Measurements from ENCODE around the gene LRCH2.
"Not testable (repeated sequence)": the region's sequence is repeated elsewhere in the genome, so short reads cannot be mapped to it uniquely, and the experiment has no call there.

Gene LRCH2

DNA sequence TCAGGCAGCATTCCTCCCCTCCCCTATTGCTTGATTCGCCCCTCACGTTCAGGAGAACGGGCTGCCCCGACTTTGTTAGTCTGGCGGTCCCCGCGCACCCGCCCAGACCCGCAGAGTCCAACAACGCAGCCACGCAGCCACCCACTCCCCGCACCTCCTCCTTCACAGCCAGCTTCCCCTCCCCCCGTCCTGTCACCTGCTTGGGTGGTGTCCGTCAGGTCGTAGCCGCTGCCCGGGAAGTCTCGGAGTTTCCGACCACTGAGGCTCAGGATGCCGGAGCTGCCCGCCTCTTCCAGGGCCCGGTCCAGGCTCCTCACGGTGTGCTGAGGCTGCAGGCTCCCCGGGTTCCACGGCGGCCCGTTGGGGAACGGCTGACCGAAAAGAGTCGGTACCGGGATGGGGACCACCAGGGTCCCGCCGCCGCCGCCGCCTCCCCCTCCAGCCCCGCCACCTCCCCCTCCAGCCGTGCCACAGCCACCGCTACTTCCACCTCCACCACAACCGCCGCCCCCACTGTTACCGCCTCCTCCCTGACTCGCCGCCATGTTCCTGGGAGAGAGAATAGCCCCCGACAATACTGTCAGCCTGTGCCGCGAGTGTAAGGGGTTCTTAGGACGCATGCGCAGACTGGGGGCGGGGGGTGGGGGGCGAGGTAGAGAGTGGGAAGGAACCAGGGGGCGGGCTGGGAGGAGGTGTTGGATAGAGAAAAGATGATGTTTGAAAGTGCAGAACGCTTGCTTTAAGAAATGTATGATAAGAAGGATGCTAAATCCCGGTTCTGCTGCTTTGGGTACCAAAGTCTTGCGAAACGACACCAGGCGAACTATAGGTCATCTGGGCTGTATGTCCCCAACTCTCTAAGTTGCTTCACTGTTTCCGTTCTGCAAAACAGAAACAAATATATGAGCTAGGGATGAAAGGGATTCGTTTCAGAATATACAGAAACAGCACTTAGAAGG lies at the start of gene LRCH2:
LRCH2 (minus strand) TSS at position 600 of the 959 bp plus-strand sequence; CDS start at position 545, 55 bp downstream.
- DNase-seq (ENCODE audit: extremely low spot score, insufficient read length, low read depth) (no peak), FAIRE-seq (no peak)

DNA sequence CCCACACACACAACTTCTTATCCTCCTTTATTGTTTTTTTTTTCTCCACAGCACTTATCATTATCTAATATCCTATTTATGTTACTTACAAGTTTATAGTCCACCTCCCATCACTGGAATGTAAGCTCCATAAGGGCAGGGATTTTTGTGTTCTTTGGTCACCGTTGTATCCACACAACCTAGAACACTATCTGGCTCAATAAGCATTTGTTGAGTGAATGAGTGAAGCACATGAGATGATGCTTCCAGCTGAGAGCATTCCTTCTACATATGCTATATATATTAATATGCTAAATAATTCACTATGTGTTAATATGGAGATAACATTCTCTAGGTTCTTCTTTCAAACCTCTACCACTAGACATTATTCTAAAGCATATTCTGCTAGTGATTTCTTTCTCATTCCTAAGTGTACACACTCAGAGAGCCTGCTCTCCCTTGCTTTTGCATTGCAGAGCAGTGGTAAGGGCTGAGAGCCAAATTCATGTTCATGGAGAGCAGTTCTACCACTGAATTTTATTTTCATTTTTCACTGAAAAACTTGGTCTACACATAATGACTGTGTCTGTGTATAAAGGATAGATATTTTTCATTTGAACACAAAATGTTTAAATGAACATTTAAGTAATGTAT lies 35.3 kb upstream of the LRCH2 start:
- FAIRE-seq: no peak
- DNase-seq (ENCODE audit: extremely low spot score, insufficient read length, low read depth): no peak

GRCh38 chrX:115268421-115268820 lies 34.5 kb upstream of the LRCH2 start:
- DNase-seq (ENCODE audit: extremely low spot score, insufficient read length, low read depth): no peak
- no peak for FAIRE-seq

GRCh38 chrX:115266300-115266699 lies 32.4 kb upstream of the LRCH2 start:
- no peak for FAIRE-seq
- DNase-seq (ENCODE audit: extremely low spot score, insufficient read length, low read depth): no peak

GRCh38 chrX:115264009-115264408 lies 30.1 kb upstream of the LRCH2 start:
- no peak for FAIRE-seq
- no peak for DNase-seq (ENCODE audit: extremely low spot score, insufficient read length, low read depth)

GRCh38 chrX:115261148-115261547 lies 27.3 kb upstream of the LRCH2 start:
- FAIRE-seq: no peak
- DNase-seq (ENCODE audit: extremely low spot score, insufficient read length, low read depth): no peak

DNA sequence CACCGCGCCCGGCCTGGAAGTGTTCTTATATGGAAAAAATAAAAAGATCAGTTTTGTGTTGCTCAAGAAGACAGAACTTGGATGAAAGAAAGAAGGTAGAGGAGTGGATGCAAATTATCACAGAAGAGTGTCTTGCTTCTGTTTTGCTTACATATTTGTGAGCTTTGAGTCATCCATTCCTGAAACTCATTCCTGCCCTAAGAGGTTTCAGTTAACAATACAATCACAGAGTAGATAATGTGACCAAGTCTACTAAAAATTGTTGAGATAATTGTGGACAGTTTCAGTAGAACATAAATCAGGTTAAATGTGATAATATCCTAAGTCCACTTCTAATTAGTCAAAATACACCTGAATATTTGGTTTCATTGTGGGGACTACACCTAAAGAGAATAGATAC lies 26.4 kb upstream of the LRCH2 start:
- no peak for FAIRE-seq
- no peak for DNase-seq (ENCODE audit: extremely low spot score, insufficient read length, low read depth)

DNA sequence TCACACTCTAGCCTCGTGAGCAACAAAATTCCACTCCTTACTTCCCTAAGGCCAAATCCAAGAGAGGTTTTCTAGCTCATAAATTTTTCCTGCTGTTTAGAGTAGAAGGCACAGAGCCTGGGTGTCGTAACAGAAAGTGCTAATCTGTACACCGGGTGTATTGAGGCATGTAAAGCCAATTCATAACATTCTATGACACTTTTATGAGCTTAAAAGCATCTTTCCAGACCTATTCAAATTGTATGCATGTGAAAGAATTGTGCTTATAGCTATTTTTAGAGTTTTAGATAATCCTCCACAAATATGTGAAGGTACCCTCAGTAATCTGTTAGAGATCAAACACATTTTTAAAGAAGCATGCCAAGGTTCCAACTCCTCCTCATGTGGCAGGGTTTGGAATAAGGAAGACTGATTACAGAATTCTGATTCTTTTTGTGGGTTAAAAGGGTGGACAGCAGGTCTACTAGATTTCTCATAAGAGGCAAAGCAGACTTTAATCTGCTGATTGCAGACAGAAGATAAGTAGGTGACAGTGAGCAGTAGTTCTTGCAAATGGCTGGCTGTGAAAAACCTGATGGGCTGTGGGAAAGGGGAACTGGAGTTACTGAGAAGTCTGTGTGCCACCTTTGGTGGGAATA lies 25.5 kb upstream of the LRCH2 start:
- FAIRE-seq: no peak
- DNase-seq (ENCODE audit: extremely low spot score, insufficient read length, low read depth): no peak

GRCh38 chrX:115257711-115258110 lies 23.8 kb upstream of the LRCH2 start:
- no peak for FAIRE-seq
- no peak for DNase-seq (ENCODE audit: extremely low spot score, insufficient read length, low read depth)

DNA sequence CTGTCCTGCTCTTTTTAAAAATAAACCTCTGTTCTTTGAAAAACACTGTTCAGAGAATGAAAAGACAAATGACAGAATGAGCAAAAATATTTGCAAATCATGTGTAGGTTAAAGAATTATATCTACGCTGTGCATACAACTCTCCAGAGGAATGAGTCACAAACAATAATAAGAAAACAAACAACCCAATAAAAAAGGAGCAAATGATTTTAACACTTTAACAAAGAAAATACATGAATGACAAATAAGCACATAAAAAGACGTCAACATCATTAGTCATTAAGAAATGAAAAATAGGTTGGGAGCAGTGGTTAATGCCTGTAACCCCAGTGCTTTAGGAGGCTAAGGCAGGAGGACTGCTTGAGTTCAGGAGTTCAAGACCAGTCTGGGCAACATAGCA lies 21.1 kb upstream of the LRCH2 start:
- DNase-seq (ENCODE audit: extremely low spot score, insufficient read length, low read depth) (no peak), FAIRE-seq (no peak)

- DNase-seq (ENCODE audit: extremely low spot score, insufficient read length, low read depth) (no peak), FAIRE-seq (no peak)
These were observed 17.8 kb upstream of the LRCH2 start for GRCh38 chrX:115251458-115252233.

DNA sequence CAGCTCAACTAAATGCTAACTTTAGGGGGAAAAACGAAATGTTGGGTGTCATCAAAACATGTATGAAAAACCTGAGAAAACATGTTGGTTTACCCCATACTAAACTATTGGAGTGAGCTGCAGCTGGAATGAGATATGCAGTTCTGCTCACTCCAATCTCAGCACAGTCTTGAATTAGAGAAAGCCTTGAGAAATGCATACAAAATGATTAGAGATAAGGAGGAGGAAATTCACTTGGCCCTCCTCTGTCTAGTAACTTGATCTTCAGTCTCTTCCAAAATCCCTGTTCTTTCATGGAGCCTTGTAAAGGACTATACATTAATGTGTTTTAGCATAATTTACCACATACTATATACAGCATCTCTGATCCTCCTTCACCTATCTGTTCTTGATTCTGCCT lies 3.2 kb upstream of the LRCH2 start:
- no peak for FAIRE-seq

GRCh38 chrX:115236560-115236959 lies 2.7 kb upstream of the LRCH2 start:
- no peak for FAIRE-seq
- DNase-seq (ENCODE audit: extremely low spot score, insufficient read length, low read depth): no peak

More for the DNA sequence above, 3.2 kb upstream of the LRCH2 start:
- no peak for DNase-seq (ENCODE audit: extremely low spot score, insufficient read length, low read depth)

- FAIRE-seq (no peak), DNase-seq (ENCODE audit: extremely low spot score, insufficient read length, low read depth) (no peak)
These were observed 565 bp upstream of the LRCH2 start for GRCh38 chrX:115234461-115234860.

DNA sequence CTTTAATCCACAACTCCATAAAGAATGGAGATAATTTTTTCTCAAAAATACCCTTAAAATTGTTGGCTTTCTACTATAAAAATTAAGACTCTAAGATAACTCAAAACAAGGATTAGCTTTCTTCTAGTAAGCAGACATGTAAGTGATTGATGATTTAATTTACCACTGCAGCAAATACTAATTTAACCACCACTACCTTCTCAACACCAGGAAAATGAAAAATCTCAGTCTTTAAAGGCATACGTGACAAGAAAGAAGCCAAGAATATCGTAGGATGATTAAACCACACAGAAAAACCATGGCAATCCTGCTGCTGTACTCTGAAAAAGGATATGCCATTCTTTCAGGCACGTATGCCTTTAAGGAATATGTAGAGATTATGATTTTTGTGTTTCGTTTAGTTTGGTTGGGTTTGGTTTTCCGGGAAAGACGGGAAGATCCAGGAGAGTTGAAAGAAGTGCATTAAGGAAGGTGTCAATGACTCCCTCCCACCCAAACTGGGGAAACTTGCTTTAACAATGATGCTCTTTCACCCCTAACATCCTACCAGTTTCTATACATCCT lies 881 bp downstream of the LRCH2 start:
- FAIRE-seq: no peak

GRCh38 chrX:115229337-115230003 lies 4.4 kb downstream of the LRCH2 start:
- DNase-seq (ENCODE audit: extremely low spot score, insufficient read length, low read depth): no peak
- no peak for FAIRE-seq

More for the DNA sequence above, 881 bp downstream of the LRCH2 start:
- no peak for DNase-seq (ENCODE audit: extremely low spot score, insufficient read length, low read depth)

- FAIRE-seq (no peak), DNase-seq (ENCODE audit: extremely low spot score, insufficient read length, low read depth) (no peak)
These were observed 7.0 kb downstream of the LRCH2 start for GRCh38 chrX:115226929-115227328.

DNA sequence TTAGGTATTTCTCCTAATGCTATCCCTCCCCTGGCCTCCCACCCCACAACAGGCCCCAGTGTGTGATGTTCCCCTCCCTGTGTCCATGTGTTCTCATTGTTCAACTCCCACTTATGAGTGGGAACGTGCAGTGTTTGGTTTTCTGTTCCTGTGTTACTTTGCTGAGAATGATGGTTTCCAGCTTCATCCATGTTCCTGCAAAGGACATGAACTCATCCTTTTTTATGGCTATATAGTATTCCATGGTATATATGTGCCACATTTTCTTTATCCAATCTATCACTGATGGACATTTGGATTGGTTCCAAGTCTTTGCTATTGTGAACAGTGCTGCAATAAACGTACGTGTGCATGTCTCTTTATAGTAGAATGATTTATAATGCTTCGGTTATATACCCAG lies 16.6 kb downstream of the LRCH2 start:
- not testable (repeated sequence) for FAIRE-seq; DNase-seq (ENCODE audit: extremely low spot score, insufficient read length, low read depth)

DNA sequence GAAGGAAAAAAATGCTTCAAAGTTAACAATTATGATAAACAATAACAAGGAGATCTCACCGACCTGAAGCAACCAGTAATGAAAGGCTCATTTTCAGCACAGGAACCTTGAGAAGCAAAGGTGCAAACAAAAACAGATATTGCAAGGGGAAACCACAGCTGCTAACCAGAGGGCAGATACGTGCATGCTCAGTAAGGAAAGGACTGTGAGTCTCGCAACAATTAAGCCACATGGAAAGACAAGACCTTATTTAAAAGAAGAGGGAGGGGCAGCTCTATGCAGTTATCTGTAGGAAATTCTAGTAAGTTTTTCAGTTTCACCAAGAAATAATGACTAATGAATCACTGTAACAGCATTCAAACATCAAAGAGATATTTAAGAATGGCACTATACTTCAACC lies 19.3 kb downstream of the LRCH2 start:
- DNase-seq (ENCODE audit: extremely low spot score, insufficient read length, low read depth) (no peak), FAIRE-seq (no peak)
